ENCODE measurements around the gene ACOX3. TPM values are rescaled to one million over a fixed set of nuclear protein-coding genes. Genes with fewer than 3 reads are reported as not detected.

Gene ACOX3
- polyA plus RNA-seq, 1 donor (not counting 4 experiments of a cell fraction or from before 2014, with no cell fraction given), result 6.7 TPM

DNA sequence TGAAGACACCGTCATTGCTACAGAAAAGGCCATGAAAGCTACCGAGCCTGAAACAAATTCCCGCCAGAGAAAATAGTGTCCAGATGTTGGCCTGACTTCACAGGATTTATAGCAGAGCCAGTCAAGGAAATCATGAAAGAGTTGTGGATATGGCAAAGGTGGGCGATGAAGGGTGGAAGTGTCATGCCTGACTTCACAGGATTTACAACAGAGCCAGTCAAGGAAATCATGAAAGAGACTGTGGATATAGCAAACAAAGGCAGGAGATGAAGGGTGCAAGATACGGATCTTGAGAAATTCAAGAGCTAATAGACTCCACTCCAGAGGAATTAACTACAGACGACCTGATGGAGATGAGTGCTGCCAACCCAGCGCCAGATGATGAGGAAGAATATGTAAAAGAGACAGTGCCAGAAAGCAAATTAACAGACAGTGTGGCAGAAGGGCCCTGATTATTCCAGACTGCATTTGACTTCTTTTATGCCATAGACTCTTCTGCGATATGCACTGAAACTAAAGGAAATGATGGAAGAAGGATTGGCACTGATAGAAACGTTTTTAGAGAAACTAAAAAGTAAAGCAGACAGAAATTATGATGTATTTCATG, 17.2 kb upstream of the ACOX3 start:
- Histone ChIP-seq H3K79me2 (ENCODE audit: control insufficient read depth, insufficient read depth, low read length) (no peaks in the 10 kb centered on the region), H3K9me1 (ENCODE audit: control insufficient read depth, extremely low read depth, insufficient read depth, low read length) (no peaks in the 10 kb centered on the region), H3K4me1 (ENCODE audit: control insufficient read depth, extremely low read depth, insufficient read depth, low read length) (no peaks in the 10 kb centered on the region), H3K27me3 (ENCODE audit: control insufficient read depth, extremely low read depth, insufficient read depth, low read length) (no peaks in the 10 kb centered on the region), H2AFZ (ENCODE audit: control insufficient read depth, low read length) (no peak overlapping the region), H3K36me3 (ENCODE audit: control insufficient read depth in 2 of 2, extremely low read depth in 1 of 2, insufficient read depth in 2 of 2, low read length in 2 of 2) (peaks cover 32 to 34% of the 10 kb centered on the region in 2 experiments), H3K4me2 (ENCODE audit: control insufficient read depth, extremely low read depth, insufficient read depth, low read depth, low read length) (no peak overlapping the region), H3K9me3 (ENCODE audit: control insufficient read depth, low read depth, low read length) (no peaks in the 10 kb centered on the region), H3K4me3 (ENCODE audit: control insufficient read depth in 2 of 3, extremely low read depth in 1 of 3, insufficient read depth in 2 of 3, low read depth in 1 of 3, low read length in 3 of 3) (no peak overlapping the region), H4K20me1 (ENCODE audit: control insufficient read depth, extremely low read depth, insufficient read depth, low read length) (no peaks in the 10 kb centered on the region), H3K9ac (ENCODE audit: control insufficient read depth, extremely low read depth, insufficient read depth, low read length) (no peak overlapping the region), H3K27ac (ENCODE audit: control insufficient read depth, insufficient read depth, low read length) (no peak overlapping the region)
- FAIRE-seq, result no peak
- no peak for DNase-seq (ENCODE audit: low read depth, low spot score)
- dilution Hi-C loops (cut with MboI; ENCODE audit: extremely low pct_ligation_motif_present, low sequenced_read_pairs), result no loop called here
- TF ChIP-seq, protein P1, sequence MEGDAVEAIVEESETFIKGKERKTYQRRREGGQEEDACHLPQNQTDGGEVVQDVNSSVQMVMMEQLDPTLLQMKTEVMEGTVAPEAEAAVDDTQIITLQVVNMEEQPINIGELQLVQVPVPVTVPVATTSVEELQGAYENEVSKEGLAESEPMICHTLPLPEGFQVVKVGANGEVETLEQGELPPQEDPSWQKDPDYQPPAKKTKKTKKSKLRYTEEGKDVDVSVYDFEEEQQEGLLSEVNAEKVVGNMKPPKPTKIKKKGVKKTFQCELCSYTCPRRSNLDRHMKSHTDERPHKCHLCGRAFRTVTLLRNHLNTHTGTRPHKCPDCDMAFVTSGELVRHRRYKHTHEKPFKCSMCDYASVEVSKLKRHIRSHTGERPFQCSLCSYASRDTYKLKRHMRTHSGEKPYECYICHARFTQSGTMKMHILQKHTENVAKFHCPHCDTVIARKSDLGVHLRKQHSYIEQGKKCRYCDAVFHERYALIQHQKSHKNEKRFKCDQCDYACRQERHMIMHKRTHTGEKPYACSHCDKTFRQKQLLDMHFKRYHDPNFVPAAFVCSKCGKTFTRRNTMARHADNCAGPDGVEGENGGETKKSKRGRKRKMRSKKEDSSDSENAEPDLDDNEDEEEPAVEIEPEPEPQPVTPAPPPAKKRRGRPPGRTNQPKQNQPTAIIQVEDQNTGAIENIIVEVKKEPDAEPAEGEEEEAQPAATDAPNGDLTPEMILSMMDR (optimal IDR thresholded peaks at IDR 0.05 in 1 of 3, IDR thresholded peaks at IDR 0.05 in 1 of 3, conservative IDR thresholded peaks at IDR 0.05 in 1 of 3; ENCODE audit: extremely low read depth in 1 of 3, insufficient read depth in 2 of 3, low read length in 3 of 3), result no peak
- no peak for TF ChIP-seq EZH2 (IDR thresholded peaks at IDR 0.05; ENCODE audit: low read length)

DNA sequence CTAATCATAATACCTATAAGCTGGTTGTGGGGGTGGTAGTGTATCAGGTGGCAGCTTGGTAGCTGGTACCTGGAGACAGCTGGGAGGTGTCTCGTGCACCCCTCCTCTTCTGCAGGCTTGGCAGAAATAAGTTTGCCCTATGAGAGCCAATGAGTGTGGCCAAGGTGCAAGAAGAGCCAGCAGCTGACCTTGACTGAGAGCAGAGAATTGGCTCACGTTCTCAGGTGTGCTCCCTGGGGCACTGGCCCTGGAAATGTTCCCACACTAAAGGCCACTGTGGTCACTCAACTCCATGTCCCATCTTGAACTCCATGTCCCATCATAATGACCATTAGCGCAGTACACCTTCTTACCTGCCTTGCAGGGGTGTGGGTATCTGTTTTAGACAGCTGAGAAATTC, 13.4 kb upstream of the ACOX3 start:
- Histone ChIP-seq H3K9me3 (ENCODE audit: control insufficient read depth, low read depth, low read length) (no peaks in the 10 kb centered on the region), H3K36me3 (ENCODE audit: control insufficient read depth in 2 of 2, extremely low read depth in 1 of 2, insufficient read depth in 2 of 2, low read length in 2 of 2) (peaks cover 26 to 35% of the 10 kb centered on the region in 2 experiments), H3K4me3 (ENCODE audit: control insufficient read depth in 2 of 3, extremely low read depth in 1 of 3, insufficient read depth in 2 of 3, low read depth in 1 of 3, low read length in 3 of 3) (no peak overlapping the region), H4K20me1 (ENCODE audit: control insufficient read depth, extremely low read depth, insufficient read depth, low read length) (no peaks in the 10 kb centered on the region), H3K27me3 (ENCODE audit: control insufficient read depth, extremely low read depth, insufficient read depth, low read length) (no peaks in the 10 kb centered on the region), H3K4me1 (ENCODE audit: control insufficient read depth, extremely low read depth, insufficient read depth, low read length) (no peaks in the 10 kb centered on the region), H3K9me1 (ENCODE audit: control insufficient read depth, extremely low read depth, insufficient read depth, low read length) (no peaks in the 10 kb centered on the region), H2AFZ (ENCODE audit: control insufficient read depth, low read length) (no peak overlapping the region), H3K79me2 (ENCODE audit: control insufficient read depth, insufficient read depth, low read length) (no peaks in the 10 kb centered on the region), H3K9ac (ENCODE audit: control insufficient read depth, extremely low read depth, insufficient read depth, low read length) (no peak overlapping the region), H3K4me2 (ENCODE audit: control insufficient read depth, extremely low read depth, insufficient read depth, low read depth, low read length) (no peak overlapping the region), H3K27ac (ENCODE audit: control insufficient read depth, insufficient read depth, low read length) (no peak overlapping the region)
- DNase-seq (ENCODE audit: low read depth, low spot score) (no peak), FAIRE-seq (no peak)
- TF ChIP-seq, protein P1 (optimal IDR thresholded peaks at IDR 0.05 in 1 of 3, IDR thresholded peaks at IDR 0.05 in 1 of 3, conservative IDR thresholded peaks at IDR 0.05 in 1 of 3; ENCODE audit: extremely low read depth in 1 of 3, insufficient read depth in 2 of 3, low read length in 3 of 3), result no peak
- TF ChIP-seq EZH2 (IDR thresholded peaks at IDR 0.05; ENCODE audit: low read length), result no peak
- dilution Hi-C loops (cut with MboI; ENCODE audit: extremely low pct_ligation_motif_present, low sequenced_read_pairs), result no loop called here

Measured in keratinocyte (primary cell).